ENCODE measurements around the gene SETBP1. TPM values are rescaled to one million over a fixed set of nuclear protein-coding genes. Genes with fewer than 3 reads are reported as not detected.

SETBP1 gene
- total RNA-seq, 1 experiment from 2014 or later, result 0.05 TPM

DNA sequence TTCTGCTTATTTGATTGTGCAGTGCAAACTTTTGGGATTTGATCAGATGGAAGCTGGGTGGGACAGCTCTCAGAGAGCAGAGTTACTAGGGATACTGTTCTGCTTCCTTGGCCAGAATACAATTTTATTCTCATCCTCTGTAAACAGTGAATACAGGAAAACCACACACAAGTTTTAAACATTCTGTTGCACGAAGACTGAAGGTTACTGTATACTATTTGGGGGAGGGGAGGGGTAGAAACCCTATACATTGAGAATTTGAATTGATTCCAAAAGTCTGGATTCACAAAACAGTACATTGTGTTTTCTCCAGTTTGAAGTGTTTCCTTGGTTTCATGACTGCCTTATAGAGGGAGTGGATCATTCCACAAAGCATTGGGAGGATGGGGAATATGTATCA, 149.9 kb downstream of the SETBP1 start:
- RAD21 ChIA-PET (ENCODE audit: low non-redundant PET in 1 of 2, low total read pairs in 2 of 2, uncharacterized antibody in 2 of 2, unreplicated experiment in 2 of 2), result no interaction called here
- Histone ChIP-seq H3K9me2 (ENCODE audit: insufficient read depth) (no peaks in the 10 kb centered on the region), H2AFZ (ENCODE audit: low read depth, low read length, poor library complexity, severe bottlenecking) (no peak overlapping the region), H3K79me2 (ENCODE audit: insufficient read depth, low read length) (no peaks in the 10 kb centered on the region), H3K4me2 (ENCODE audit: low read length) (no peak overlapping the region), H3K36me3 (ENCODE audit: control insufficient read depth in 1 of 2, insufficient read depth in 2 of 2, low read length in 2 of 2) (no peaks in the 10 kb centered on the region), H3K9me3 (ENCODE audit: control insufficient read depth in 1 of 2, insufficient read depth in 1 of 2, low read depth in 1 of 2, low read length in 2 of 2) (peaks cover 0 to 18% of the 10 kb centered on the region in 2 experiments; a peak in 2 of 4 replicates), H4K20me1 (ENCODE audit: insufficient read depth) (no peaks in the 10 kb centered on the region), H3K4me1 (ENCODE audit: control insufficient read depth in 1 of 2, insufficient read depth in 2 of 2, low read length in 2 of 2) (no peaks in the 10 kb centered on the region), H3K27ac (ENCODE audit: low read depth, low read length) (no peak overlapping the region), H3K9ac (ENCODE audit: low read length) (no peak overlapping the region), H3K4me3 (replicated peaks in 1 of 2; ENCODE audit: low read depth in 1 of 2, low read length in 2 of 2) (no peak overlapping the region), H3K27me3 (ENCODE audit: insufficient read depth, low read length) (no peaks in the 10 kb centered on the region)
- no peak for ATAC-seq
- BruUV-seq (replicated peaks), result no TSS peak
- CTCF ChIA-PET, result no interaction called here
- TF ChIP-seq, protein P1, sequence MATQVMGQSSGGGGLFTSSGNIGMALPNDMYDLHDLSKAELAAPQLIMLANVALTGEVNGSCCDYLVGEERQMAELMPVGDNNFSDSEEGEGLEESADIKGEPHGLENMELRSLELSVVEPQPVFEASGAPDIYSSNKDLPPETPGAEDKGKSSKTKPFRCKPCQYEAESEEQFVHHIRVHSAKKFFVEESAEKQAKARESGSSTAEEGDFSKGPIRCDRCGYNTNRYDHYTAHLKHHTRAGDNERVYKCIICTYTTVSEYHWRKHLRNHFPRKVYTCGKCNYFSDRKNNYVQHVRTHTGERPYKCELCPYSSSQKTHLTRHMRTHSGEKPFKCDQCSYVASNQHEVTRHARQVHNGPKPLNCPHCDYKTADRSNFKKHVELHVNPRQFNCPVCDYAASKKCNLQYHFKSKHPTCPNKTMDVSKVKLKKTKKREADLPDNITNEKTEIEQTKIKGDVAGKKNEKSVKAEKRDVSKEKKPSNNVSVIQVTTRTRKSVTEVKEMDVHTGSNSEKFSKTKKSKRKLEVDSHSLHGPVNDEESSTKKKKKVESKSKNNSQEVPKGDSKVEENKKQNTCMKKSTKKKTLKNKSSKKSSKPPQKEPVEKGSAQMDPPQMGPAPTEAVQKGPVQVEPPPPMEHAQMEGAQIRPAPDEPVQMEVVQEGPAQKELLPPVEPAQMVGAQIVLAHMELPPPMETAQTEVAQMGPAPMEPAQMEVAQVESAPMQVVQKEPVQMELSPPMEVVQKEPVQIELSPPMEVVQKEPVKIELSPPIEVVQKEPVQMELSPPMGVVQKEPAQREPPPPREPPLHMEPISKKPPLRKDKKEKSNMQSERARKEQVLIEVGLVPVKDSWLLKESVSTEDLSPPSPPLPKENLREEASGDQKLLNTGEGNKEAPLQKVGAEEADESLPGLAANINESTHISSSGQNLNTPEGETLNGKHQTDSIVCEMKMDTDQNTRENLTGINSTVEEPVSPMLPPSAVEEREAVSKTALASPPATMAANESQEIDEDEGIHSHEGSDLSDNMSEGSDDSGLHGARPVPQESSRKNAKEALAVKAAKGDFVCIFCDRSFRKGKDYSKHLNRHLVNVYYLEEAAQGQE (IDR thresholded peaks at IDR 0.05; ENCODE audit: low read depth), result no peak
- TF ChIP-seq CEBPB (IDR thresholded peaks at IDR 0.05; ENCODE audit: low read depth) (no peak), EGR1 (IDR thresholded peaks at IDR 0.05; ENCODE audit: low read depth) (no peak), CBX3 (IDR thresholded peaks at IDR 0.05; ENCODE audit: low read depth) (no peak), SRF (IDR thresholded peaks at IDR 0.05; ENCODE audit: low read depth) (no peak)
- TF ChIP-seq, protein P2, sequence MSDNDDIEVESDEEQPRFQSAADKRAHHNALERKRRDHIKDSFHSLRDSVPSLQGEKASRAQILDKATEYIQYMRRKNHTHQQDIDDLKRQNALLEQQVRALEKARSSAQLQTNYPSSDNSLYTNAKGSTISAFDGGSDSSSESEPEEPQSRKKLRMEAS (IDR thresholded peaks at IDR 0.05), result no peak
- TF ChIP-seq, protein P3, sequence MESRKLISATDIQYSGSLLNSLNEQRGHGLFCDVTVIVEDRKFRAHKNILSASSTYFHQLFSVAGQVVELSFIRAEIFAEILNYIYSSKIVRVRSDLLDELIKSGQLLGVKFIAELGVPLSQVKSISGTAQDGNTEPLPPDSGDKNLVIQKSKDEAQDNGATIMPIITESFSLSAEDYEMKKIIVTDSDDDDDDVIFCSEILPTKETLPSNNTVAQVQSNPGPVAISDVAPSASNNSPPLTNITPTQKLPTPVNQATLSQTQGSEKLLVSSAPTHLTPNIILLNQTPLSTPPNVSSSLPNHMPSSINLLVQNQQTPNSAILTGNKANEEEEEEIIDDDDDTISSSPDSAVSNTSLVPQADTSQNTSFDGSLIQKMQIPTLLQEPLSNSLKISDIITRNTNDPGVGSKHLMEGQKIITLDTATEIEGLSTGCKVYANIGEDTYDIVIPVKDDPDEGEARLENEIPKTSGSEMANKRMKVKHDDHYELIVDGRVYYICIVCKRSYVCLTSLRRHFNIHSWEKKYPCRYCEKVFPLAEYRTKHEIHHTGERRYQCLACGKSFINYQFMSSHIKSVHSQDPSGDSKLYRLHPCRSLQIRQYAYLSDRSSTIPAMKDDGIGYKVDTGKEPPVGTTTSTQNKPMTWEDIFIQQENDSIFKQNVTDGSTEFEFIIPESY (IDR thresholded peaks at IDR 0.05; ENCODE audit: extremely low read depth, insufficient replicate concordance, low read length), result no peak
- POLR2A ChIA-PET, result no interaction called here
- intact Hi-C loops (cut with micrococcal nuclease), result no loop called here
- DNase-seq (ENCODE audit: low read depth, low spot score), result no peak
